Measurements from ENCODE around the gene IRAK1.

DNA sequence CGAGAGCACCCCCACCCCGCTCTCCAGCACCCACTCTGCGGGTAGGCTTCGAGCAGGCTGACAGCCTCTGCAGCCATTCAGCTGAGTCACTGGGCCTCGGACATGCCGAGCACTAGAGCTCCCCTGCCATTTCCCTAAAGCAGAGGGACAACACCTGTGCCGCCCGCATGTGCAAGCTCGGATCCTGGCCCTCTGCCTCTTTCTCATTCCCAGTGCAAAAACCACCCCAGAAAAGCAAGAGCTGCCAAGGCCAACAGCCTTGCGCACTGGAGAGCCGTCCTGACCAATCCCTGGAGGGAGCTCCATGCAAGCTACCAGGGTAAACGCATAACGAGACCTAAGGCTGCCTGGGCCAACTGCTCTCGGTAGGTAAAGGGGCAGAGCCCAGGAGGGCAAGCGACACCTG is 53.4 kb downstream of the IRAK1 start:
- TF ChIP-seq, protein P1, sequence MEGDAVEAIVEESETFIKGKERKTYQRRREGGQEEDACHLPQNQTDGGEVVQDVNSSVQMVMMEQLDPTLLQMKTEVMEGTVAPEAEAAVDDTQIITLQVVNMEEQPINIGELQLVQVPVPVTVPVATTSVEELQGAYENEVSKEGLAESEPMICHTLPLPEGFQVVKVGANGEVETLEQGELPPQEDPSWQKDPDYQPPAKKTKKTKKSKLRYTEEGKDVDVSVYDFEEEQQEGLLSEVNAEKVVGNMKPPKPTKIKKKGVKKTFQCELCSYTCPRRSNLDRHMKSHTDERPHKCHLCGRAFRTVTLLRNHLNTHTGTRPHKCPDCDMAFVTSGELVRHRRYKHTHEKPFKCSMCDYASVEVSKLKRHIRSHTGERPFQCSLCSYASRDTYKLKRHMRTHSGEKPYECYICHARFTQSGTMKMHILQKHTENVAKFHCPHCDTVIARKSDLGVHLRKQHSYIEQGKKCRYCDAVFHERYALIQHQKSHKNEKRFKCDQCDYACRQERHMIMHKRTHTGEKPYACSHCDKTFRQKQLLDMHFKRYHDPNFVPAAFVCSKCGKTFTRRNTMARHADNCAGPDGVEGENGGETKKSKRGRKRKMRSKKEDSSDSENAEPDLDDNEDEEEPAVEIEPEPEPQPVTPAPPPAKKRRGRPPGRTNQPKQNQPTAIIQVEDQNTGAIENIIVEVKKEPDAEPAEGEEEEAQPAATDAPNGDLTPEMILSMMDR (IDR thresholded peaks at IDR 0.05 in 2 of 3, conservative IDR thresholded peaks at IDR 0.05 in 1 of 3; ENCODE audit: insufficient read depth in 2 of 3, low read depth in 1 of 3, low read length in 3 of 3), result no peak
- TF ChIP-seq KLF16 (IDR thresholded peaks at IDR 0.05), result no peak
- TF ChIP-seq, protein P2, sequence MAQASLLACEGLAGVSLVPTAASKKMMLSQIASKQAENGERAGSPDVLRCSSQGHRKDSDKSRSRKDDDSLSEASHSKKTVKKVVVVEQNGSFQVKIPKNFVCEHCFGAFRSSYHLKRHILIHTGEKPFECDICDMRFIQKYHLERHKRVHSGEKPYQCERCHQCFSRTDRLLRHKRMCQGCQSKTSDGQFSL (CRISPR knock-in tag; IDR thresholded peaks at IDR 0.05), result no peak
- TF ChIP-seq, protein P2 (tag; IDR thresholded peaks at IDR 0.05), result no peak
